ENCODE measurements around the gene ABCD2.
"Not testable (repeated sequence)": the region's sequence is repeated elsewhere in the genome, so short reads cannot be mapped to it uniquely, and the experiment has no call there.

ABCD2 gene

GRCh38 chr12:39619660-39620433, at the start of gene ABCD2:
Gene ABCD2, minus strand, starts transcription at chr12:39619803. Its CDS starts 188 bp downstream, at chr12:39619615.
- DNase-seq = peak; percentile 88

GRCh38 chr12:39660101-39660500, 40.5 kb upstream of the ABCD2 start:
- DNase-seq = no peak

GRCh38 chr12:39647383-39647782, 27.8 kb upstream of the ABCD2 start:
- no peak for DNase-seq

- no peak for DNase-seq
Measured at GRCh38 chr12:39646963-39647362, 27.4 kb upstream of the ABCD2 start.

- no peak for DNase-seq
Measured at GRCh38 chr12:39643052-39643451, 23.4 kb upstream of the ABCD2 start.

- DNase-seq = no peak
Measured at GRCh38 chr12:39638840-39639239, 19.2 kb upstream of the ABCD2 start.

- no peak for DNase-seq
Measured at GRCh38 chr12:39638178-39638577, 18.6 kb upstream of the ABCD2 start.

GRCh38 chr12:39632670-39633069, 13.1 kb upstream of the ABCD2 start:
- DNase-seq = no peak

GRCh38 chr12:39628836-39629235, 9.2 kb upstream of the ABCD2 start:
- DNase-seq = no peak

- no peak for DNase-seq
Measured at GRCh38 chr12:39627914-39628313, 8.3 kb upstream of the ABCD2 start.

- no peak for DNase-seq
Measured at GRCh38 chr12:39626033-39626814, 6.6 kb upstream of the ABCD2 start.

- DNase-seq = no peak
Measured at GRCh38 chr12:39623919-39624318, 4.3 kb upstream of the ABCD2 start.

GRCh38 chr12:39623160-39623559, 3.6 kb upstream of the ABCD2 start:
- DNase-seq = not testable (repeated sequence)

GRCh38 chr12:39622306-39622705, 2.7 kb upstream of the ABCD2 start:
- DNase-seq = no peak

GRCh38 chr12:39621670-39622069, 2.1 kb upstream of the ABCD2 start:
- no peak for DNase-seq

GRCh38 chr12:39620659-39621658, 1.4 kb upstream of the ABCD2 start:
- peak; percentile 4 for DNase-seq

GRCh38 chr12:39619316-39619659, 315 bp downstream of the ABCD2 start:
- DNase-seq = no peak

GRCh38 chr12:39618701-39619100, 902 bp downstream of the ABCD2 start:
- DNase-seq = no peak

- DNase-seq = no peak
Measured at GRCh38 chr12:39617887-39618286, 1.7 kb downstream of the ABCD2 start.

- no peak for DNase-seq
Measured at GRCh38 chr12:39616666-39617065, 2.9 kb downstream of the ABCD2 start.

GRCh38 chr12:39616251-39616650, 3.4 kb downstream of the ABCD2 start:
- DNase-seq = no peak

- no peak for DNase-seq
Measured at GRCh38 chr12:39613525-39613924, 6.1 kb downstream of the ABCD2 start.

- DNase-seq = no peak
Measured at GRCh38 chr12:39612250-39612649, 7.4 kb downstream of the ABCD2 start.
